ENCODE data around the gene UPK1A. TPM values are rescaled to one million over a fixed set of nuclear protein-coding genes. Genes with fewer than 3 reads are reported as not detected.
"Not testable (repeated sequence)": the region's sequence is repeated elsewhere in the genome, so short reads cannot be mapped to it uniquely, and the experiment has no call there.

UPK1A gene
- total RNA-seq, 8 experiments from 2014 or later: 0.38 TPM; not detected in 7

DNA sequence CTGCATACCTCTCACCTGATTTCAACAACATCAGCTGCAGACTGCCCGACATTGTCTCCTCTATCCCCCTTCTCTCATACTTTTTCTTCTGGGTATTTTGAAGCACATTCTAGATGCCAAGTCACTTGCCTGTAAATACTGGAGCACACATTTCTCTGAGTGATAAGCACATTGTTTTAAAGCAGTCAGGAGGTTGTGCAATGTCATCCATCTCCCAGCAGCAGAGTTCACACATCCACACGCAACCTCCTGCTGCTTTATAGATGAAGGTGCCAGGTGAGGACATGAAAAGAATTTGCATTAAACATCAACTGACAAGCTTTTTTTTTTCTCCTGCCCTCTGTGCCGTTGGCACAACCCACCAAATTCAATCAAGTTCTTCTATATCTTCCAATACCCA lies 5.5 kb downstream of the UPK1A start:
- in situ Hi-C loops (cut with MboI; ENCODE audit: low pct_unique_long_range_greater_than_20kb in 2 of 9, low sequenced_read_pairs in 9 of 9, unreplicated experiment in 9 of 9): no loop called here
- WGBS, 10 experiments: 13 to 57% (median 44%) methylated on average over 1 to 3 of the region's 3 CpGs; no CpG with 5 or more reads in 3 of the 10 experiments

GRCh38 chr19:35673121-35673804 lies 6.9 kb downstream of the UPK1A start:
- Histone ChIP-seq H3K27ac (no peak overlapping the region), H3K4me1 (replicated peaks in 1 of 2) (no peaks in the 10 kb centered on the region), H3K4me3 (no peak overlapping the region)
- WGBS, 10 experiments: 0 to 20% (median 18%) methylated on average over 3 to 7 of the region's 39 CpGs; no CpG with 5 or more reads in 7 of the 10 experiments
- peak in 5 of 8 experiments; percentile 27 to 99 (median 98) for ATAC-seq (replicated peaks in 6 of 8)
- in situ Hi-C loops (cut with MboI; ENCODE audit: low pct_unique_long_range_greater_than_20kb in 2 of 9, low sequenced_read_pairs in 9 of 9, unreplicated experiment in 9 of 9): no loop called here

More for the DNA sequence above, 5.5 kb downstream of the UPK1A start:
- no peak overlapping the region for H3K27ac ChIP-seq
- no peak overlapping the region for H3K4me3 ChIP-seq
- H3K4me1 ChIP-seq (replicated peaks in 1 of 2): no peaks in the 10 kb centered on the region
- no peak for ATAC-seq (replicated peaks in 6 of 8)

GRCh38 chr19:35675589-35676140 lies 9.3 kb downstream of the UPK1A start:
- in situ Hi-C loops (cut with MboI; ENCODE audit: low pct_unique_long_range_greater_than_20kb in 2 of 9, low sequenced_read_pairs in 9 of 9, unreplicated experiment in 9 of 9): no loop called here
- ATAC-seq (replicated peaks in 6 of 8): no peak
- Histone ChIP-seq H3K27ac (no peak overlapping the region), H3K4me1 (replicated peaks in 1 of 2) (no peaks in the 10 kb centered on the region), H3K4me3 (no peak overlapping the region)
- WGBS, 10 experiments: 33 to 83% (median 60%) methylated on average over 1 to 12 of the region's 15 CpGs; no CpG with 5 or more reads in 2 of the 10 experiments

DNA sequence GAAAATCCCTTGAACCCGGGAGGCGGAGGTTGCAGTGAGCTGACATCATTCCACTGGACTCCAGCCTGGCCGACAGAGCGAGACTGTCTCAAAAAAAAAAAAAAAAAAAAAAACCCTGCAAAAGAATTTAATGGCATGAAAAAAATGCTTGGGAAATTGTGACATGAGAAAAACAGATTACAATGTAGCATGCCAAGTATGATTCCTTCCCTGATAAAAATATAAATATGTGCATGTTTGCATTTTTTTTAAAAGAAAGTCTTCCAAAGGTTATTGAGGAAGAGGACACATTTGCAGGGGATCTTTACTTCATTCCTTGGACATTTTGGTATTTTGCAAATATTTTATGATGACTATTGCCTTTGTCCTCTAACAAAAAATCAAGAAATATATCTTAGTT lies 23.5 kb downstream of the UPK1A start:
- in situ Hi-C loops (cut with MboI; ENCODE audit: low pct_unique_long_range_greater_than_20kb in 2 of 9, low sequenced_read_pairs in 9 of 9, unreplicated experiment in 9 of 9): no loop called here
- Histone ChIP-seq H3K4me3 (no peak overlapping the region), H3K4me1 (replicated peaks in 1 of 2) (no peaks in the 10 kb centered on the region), H3K27ac (no peak overlapping the region)
- 0 to 96% (median 80%) methylated on average over 1 to 4 of the region's 4 CpGs; no CpG with 5 or more reads in 3 of the 10 experiments for WGBS, 10 experiments
- ATAC-seq (replicated peaks in 6 of 8): no peak

GRCh38 chr19:35691106-35691505 lies 24.8 kb downstream of the UPK1A start:
- H3K27ac ChIP-seq; H3K4me3 ChIP-seq; H3K4me1 ChIP-seq (replicated peaks in 1 of 2); ATAC-seq (replicated peaks in 6 of 8); in situ Hi-C loops (cut with MboI; ENCODE audit: low pct_unique_long_range_greater_than_20kb in 2 of 9, low sequenced_read_pairs in 9 of 9, unreplicated experiment in 9 of 9): not testable (repeated sequence)
- no CpG with 5 or more reads among the region's 37 CpGs for WGBS, 10 experiments

- H3K27ac ChIP-seq: no peak overlapping the region
- WGBS, 10 experiments: 35 to 85% (median 68%) methylated on average over 2 to 4 of the region's 11 CpGs; no CpG with 5 or more reads in 6 of the 10 experiments
- H3K4me3 ChIP-seq: no peak overlapping the region
- no peaks in the 10 kb centered on the region for H3K4me1 ChIP-seq (replicated peaks in 1 of 2)
- in situ Hi-C loops (cut with MboI; ENCODE audit: low pct_unique_long_range_greater_than_20kb in 2 of 9, low sequenced_read_pairs in 9 of 9, unreplicated experiment in 9 of 9): no loop called here
- no peak for ATAC-seq (replicated peaks in 6 of 8)
Observed at GRCh38 chr19:35692010-35692409, 25.7 kb downstream of the UPK1A start.

- 0 to 43% (median 0%) methylated on average over 1 to 5 of the region's 8 CpGs; no CpG with 5 or more reads in 4 of the 10 experiments for whole genome bisulfite sequencing, 10 experiments
- no peak overlapping the region for H3K27ac ChIP-seq
- peak; percentile 9 to 46 (median 34) for ATAC-seq (replicated peaks in 6 of 8)
- in situ Hi-C loops (cut with MboI; ENCODE audit: low pct_unique_long_range_greater_than_20kb in 2 of 9, low sequenced_read_pairs in 9 of 9, unreplicated experiment in 9 of 9): no loop called here
- no peak overlapping the region for H3K4me3 ChIP-seq
- no peaks in the 10 kb centered on the region for H3K4me1 ChIP-seq (replicated peaks in 1 of 2)
Observed at GRCh38 chr19:35693422-35693821, 27.1 kb downstream of the UPK1A start.

DNA sequence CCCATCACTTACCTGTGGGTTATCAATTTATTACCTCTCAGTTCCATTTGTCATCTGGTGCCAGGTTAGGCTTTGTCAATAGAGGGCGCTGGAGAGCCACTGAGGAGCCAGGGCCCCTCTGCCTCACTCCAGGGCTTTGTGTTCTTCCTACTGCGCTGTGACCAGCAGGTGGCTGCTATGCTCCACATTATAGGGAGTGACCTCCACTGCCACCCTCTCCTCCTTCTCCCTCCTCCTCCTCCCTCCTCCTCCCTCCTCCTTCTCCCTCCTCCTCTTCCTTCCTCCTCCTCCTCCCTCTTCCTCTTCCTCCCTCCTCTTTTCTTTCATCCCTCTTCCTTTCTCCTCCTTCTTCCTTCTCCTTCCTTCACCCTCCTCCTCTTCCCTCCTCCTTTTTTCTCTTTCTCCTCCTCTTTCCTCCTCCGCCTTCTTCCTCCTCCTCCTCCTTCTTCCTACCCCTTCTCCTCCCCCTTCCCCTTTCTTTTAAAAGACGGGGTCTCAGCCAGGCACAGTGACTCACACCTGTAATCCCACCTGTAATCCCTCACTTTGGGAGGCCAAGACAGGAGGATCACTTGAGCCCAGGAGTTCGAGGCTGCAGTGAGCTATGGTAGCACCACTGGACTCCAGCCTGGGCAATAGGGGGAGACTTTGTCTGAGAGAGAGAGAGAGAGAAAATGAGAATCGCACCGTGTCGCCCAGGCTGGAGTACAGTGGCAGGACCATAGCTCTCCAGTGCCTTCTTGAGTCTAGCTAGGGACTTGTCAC lies 27.7 kb downstream of the UPK1A start:
- in situ Hi-C loops (cut with MboI; ENCODE audit: low pct_unique_long_range_greater_than_20kb in 2 of 9, low sequenced_read_pairs in 9 of 9, unreplicated experiment in 9 of 9): no loop called here
- no peak overlapping the region for H3K27ac ChIP-seq
- ATAC-seq (replicated peaks in 6 of 8): peak; percentile 99 to 100 (median 100)
- H3K4me3 ChIP-seq: no peak overlapping the region
- no peaks in the 10 kb centered on the region for H3K4me1 ChIP-seq (replicated peaks in 1 of 2)
- 0 to 80% (median 43%) methylated on average over 1 to 6 of the region's 8 CpGs; no CpG with 5 or more reads in 2 of the 10 experiments for WGBS, 10 experiments

- no peak overlapping the region for H3K4me3 ChIP-seq
- 0 to 100% (median 60%) methylated on average over 1 to 2 of the region's 2 CpGs; no CpG with 5 or more reads in 3 of the 10 experiments for WGBS, 10 experiments
- no peak for ATAC-seq (replicated peaks in 6 of 8)
- no peaks in the 10 kb centered on the region for H3K4me1 ChIP-seq (replicated peaks in 1 of 2)
- no peak overlapping the region for H3K27ac ChIP-seq
- in situ Hi-C loops (cut with MboI; ENCODE audit: low pct_unique_long_range_greater_than_20kb in 2 of 9, low sequenced_read_pairs in 9 of 9, unreplicated experiment in 9 of 9): no loop called here
Observed at GRCh38 chr19:35695895-35696422, 29.6 kb downstream of the UPK1A start.

DNA sequence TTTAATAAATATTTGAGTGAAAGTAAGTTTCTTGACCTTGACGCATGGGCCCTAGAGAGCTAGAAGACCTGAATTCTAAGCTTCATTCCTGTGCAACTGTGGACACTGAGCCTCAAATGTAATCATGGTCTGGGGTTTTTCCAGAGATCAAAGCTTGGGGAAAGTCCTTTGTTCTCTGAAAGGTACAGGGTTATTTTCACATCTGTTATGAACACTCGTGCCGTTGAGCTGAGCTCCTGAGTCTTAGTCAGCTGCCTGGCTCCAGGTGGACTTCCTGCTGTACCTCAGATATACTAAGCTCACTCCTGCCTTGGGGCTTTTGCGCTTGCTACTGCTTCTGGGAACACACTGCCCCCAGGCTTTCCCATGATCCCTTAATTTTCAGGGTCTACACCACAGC lies 30.5 kb downstream of the UPK1A start:
- in situ Hi-C loops (cut with MboI; ENCODE audit: low pct_unique_long_range_greater_than_20kb in 2 of 9, low sequenced_read_pairs in 9 of 9, unreplicated experiment in 9 of 9): no loop called here
- 27 to 85% (median 70%) methylated on average over 2 to 4 of the region's 4 CpGs; no CpG with 5 or more reads in 3 of the 10 experiments for WGBS, 10 experiments
- H3K4me3 ChIP-seq: no peak overlapping the region
- ATAC-seq (replicated peaks in 6 of 8): no peak
- H3K4me1 ChIP-seq (replicated peaks in 1 of 2): no peaks in the 10 kb centered on the region
- no peak overlapping the region for H3K27ac ChIP-seq

- H3K4me3 ChIP-seq: peak overlapping the region; percentile 49 to 70 (median 53)
- ATAC-seq (replicated peaks in 6 of 8): peak; percentile 98 to 99 (median 98)
- H3K4me1 ChIP-seq (replicated peaks in 1 of 2): no peaks in the 10 kb centered on the region
- whole genome bisulfite sequencing, 10 experiments: 0% methylated on average over 7 to 36 of the region's 50 CpGs; no CpG with 5 or more reads in 6 of the 10 experiments
- in situ Hi-C loops (cut with MboI; ENCODE audit: low pct_unique_long_range_greater_than_20kb in 2 of 9, low sequenced_read_pairs in 9 of 9, unreplicated experiment in 9 of 9): no loop called here
- H3K27ac ChIP-seq: peak overlapping the region in 1 of 2 donors; percentile 16
Observed at GRCh38 chr19:35702223-35703012, 36.1 kb downstream of the UPK1A start.

DNA sequence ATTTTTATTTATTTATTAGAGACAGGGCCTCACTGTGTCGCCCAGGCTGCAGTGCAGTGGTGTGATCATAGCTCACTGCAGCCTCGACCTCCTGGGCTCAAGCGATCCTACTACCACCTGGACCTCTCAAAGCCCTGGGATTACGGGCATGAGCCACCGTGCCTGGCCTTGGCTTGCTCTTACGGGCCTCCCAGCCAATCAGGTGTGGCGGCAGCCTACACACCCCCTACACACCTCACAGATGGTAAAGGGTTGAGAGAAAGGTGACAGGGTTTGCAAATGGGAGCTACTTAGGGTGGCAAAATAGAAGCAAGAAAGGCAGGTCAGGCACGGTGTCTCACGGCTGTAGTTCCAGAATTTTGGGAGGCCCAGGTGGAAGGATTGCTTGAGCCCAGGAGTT lies 37.0 kb downstream of the UPK1A start:
- H3K27ac ChIP-seq: no peak overlapping the region
- WGBS, 10 experiments: 25 to 94% (median 47%) methylated on average over 1 to 6 of the region's 9 CpGs; no CpG with 5 or more reads in 3 of the 10 experiments
- H3K4me1 ChIP-seq (replicated peaks in 1 of 2): no peaks in the 10 kb centered on the region
- no peak for ATAC-seq (replicated peaks in 6 of 8)
- in situ Hi-C loops (cut with MboI; ENCODE audit: low pct_unique_long_range_greater_than_20kb in 2 of 9, low sequenced_read_pairs in 9 of 9, unreplicated experiment in 9 of 9): no loop called here
- H3K4me3 ChIP-seq: peak overlapping the region in 2 of 5 donors; percentile 57 to 70
